ENCODE results near the gene HEATR5B.
"Not testable (repeated sequence)": the region's sequence is repeated elsewhere in the genome, so short reads cannot be mapped to it uniquely, and the experiment has no call there.

DNA sequence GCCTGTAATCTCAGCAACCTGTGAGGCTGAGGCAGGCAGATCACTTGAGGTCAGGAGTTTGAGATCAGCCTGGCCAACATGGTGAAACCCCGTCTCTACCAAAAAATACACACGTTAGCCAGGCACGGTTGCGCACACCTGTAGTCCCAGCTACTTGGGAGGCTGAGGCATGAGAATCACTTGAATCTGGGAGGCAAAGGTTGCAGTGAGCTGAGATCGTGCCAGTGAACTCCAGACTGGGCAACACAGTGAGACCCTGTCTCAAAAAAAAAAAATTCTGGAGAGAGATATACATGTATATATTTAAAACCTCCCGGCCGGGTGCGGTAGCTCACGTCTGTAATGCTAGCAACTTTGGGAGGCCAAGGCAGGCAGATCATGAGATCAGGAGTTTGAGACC is 84.8 kb downstream of the HEATR5B start:
- not testable (repeated sequence) for TF ChIP-seq ARNT (IDR thresholded peaks at IDR 0.05); FOXK2 (IDR thresholded peaks at IDR 0.05); CTBP1 (IDR thresholded peaks at IDR 0.05; ENCODE audit: borderline replicate concordance); BHLHE40 (IDR thresholded peaks at IDR 0.05; ENCODE audit: borderline replicate concordance); NFRKB (IDR thresholded peaks at IDR 0.05); L3MBTL2 (conservative IDR thresholded peaks at IDR 0.05); ZNF384 (IDR thresholded peaks at IDR 0.05); FOXM1 (IDR thresholded peaks at IDR 0.05; ENCODE audit: borderline replicate concordance); LEF1 (IDR thresholded peaks at IDR 0.05; ENCODE audit: borderline replicate concordance); SP1 (IDR thresholded peaks at IDR 0.05); HDGF (IDR thresholded peaks at IDR 0.05; ENCODE audit: borderline replicate concordance)
